DMS 273 (cell line): Measurements from ENCODE around the gene FAM171A1.
A peak's percentile ranks its signal among the peaks of the same experiment; 100 is the strongest.
"Not testable (repeated sequence)": the region's sequence is repeated elsewhere in the genome, so short reads cannot be mapped to it uniquely, and the experiment has no call there.

ENCODE experiments used
- DNase-seq: peaks from one replicate; lab custom pipeline; 2025; ENCODE audit not compliant: unreplicated experiment; lab: John Stamatoyannopoulos, UW

The FAM171A1 gene

DNA sequence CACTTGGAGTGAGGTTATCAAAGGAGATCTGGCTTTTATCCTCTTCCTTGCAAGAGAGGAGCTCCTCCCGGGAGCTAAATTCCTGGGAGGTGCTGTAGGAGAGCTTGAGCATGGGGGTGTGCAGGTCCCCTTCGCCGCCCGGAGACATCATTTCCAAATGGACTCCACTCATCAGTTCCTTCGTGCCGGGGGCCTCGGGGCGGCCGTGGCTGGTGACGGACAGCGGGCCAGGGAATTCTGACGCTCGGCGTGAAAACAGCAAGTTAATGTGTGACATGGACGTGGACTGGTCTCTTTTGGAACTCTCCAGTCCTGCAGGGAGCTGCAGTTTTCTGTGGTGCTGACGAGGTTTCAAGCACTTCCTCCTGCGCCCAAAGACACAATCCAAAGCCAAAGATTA is 156.9 kb downstream of the FAM171A1 start:
- DNase-seq = no peak

DNA sequence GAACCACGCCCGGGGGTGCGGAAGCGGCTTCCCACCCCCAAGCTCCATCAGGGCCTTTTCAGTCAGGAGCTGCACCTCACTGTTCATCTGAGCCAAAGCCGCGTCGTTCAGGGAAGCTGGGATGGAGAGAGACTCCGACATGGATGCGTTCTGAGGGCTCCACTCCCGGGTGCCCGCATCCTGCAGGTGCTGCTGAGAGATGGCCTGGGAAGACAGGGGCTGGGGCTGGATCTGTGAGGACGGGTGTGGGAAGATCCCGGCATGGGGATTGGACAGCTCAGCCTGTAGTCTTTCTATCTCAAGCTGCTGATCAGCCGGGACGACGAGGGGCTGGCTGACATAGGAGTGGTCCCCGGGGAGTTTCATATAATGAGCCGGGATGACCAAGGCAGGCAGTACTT is 157.6 kb downstream of the FAM171A1 start:
- DNase-seq = no peak

DNA sequence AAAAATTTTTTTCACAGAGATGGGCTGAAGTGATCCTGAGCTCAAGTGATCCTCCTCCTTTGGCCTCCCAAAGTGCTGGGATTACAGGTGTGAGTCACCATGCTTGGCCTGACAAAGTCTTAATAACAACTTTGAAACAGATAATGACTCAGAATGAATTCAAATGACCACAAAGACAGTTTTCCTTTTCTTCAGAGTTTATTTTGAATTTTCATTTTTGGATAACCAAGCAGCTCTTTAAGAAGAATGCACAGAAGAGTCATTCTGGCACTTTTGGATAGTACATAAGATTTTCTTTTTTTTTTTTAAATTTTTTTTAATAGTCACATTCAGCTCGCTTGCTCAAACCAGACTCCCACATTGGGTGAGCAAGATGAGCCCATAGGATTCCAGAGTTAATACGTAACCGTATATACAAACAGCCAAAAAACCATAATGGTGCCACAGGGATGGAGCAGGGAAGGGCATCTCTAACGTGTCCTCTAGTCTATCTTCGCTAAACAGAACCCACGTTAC is 159.6 kb downstream of the FAM171A1 start:
- no peak for DNase-seq

DNA sequence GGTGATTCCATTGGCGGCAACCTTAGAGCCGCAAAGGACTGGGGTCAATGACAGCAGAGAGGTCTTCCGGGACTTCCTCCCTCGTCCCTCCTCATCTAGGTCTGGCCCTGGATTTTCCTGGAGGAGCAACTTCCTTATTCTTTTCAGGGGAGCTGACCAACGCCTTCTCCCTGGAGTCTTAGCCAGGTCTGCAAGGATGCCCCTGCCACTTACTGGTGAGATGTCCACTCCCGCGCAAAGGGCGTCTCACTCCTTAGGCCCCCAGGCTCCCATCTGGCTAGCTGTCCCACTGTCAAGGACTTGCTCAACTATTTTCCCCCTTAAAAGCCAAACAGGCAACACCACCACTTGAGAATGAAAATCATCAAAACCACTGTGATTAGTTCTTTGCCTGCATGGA is 160.6 kb downstream of the FAM171A1 start:
- DNase-seq = no peak

DNA sequence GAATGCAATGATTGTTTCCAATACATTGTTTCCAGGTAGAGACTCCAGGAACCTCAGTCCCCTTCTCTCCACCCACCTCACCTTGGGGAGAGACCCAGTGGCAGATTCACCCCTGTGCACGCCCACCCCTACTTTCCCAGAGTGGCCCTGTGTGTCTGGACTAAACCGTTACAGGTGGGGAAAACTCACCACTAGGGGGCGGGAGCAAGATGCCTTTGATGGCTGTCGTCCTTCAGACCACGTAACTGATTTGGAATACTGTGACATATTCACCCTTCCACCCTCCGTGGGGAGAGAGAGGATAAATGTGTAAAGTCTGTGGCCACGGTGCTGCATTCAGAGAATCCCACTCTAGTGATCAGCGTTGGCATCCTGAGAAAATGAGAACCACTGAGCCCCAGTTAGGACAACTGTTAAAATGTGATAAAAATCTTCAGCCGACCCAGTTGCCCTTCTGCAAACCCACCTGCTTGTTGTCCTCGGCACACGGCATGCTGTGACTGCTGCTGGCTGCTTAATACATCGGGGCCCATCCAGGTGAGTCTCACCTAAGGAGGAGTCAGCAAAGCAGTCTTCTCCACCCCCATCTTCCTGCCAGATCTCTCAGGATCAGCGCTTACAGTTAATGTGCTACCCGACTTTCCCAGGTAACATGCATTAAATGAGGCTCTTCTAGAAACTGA is 161.1 kb downstream of the FAM171A1 start:
- peak; percentile 84 for DNase-seq

DNA sequence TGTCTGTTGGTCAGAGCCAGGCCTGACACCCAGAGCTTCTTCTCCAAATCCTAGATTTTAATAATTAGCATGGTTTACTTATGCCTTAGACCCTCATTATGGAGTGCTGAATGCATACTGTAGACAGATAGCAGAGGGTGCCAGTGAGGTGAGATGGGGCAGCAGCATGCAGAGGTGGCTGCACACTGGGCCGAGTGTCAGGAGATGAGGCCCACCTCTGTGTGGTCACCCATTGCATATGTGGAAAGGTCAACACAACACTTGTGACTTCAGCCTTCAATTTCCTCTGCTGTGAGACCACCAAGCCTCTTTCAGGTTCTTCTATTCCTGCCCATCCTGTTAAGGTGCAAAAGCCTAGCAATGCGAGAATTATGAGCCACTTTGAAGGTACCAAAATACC is 162.9 kb downstream of the FAM171A1 start:
- no peak for DNase-seq

DNA sequence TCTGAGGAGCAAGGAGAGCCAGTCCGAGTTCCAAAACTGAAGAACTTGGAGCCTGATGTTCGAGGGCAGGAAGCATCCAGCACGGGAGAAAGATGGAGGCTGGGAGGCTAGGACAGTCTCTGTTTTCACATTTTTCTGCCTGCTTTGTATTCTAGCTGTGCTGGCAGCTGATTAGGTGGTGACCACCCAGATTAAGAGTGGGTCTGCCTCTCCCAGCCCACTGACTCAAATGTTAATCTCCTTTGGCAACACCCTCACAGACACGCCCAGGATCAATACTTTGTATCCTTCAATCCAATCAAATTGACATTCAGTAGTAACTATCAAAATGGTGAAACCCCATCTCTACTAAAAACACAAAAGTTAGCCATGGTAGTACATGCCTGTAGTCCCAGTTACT is 163.7 kb downstream of the FAM171A1 start:
- DNase-seq = not testable (repeated sequence)

DNA sequence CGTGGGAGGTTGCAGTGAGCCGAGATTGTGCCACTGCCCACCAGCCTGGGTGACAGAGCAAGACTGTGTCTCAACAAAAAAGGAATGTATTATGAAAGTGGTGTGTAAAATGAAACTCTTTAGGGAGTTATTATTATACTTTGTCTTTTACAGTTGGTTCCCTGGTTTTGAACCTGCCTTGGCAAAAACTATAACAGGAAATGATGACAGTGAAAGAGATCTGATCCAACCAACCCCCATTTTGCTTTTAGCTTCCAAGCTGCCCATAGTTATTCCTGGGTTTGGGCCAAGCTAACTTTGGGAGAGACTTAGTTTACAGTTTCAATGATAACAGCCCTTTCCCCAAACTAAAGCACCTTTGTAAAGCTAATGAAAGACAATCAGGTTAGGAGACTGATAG is 168.4 kb downstream of the FAM171A1 start:
- no peak for DNase-seq

DNA sequence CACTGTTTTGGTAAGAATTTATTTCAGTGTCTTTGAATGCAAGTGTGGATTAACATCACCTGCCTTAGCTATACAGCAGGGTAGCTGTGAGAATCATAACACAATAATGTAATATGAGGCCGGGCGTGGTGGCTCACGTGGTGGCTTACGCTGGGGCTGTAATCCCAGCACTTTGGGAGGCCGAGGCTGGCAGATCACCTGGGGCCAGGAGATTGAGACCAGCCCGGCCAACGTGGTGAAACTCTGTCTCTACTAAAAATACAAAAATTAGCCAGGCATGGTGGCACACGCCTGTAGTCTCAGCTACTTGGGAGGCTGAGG is 168.8 kb downstream of the FAM171A1 start:
- not testable (repeated sequence) for DNase-seq

DNA sequence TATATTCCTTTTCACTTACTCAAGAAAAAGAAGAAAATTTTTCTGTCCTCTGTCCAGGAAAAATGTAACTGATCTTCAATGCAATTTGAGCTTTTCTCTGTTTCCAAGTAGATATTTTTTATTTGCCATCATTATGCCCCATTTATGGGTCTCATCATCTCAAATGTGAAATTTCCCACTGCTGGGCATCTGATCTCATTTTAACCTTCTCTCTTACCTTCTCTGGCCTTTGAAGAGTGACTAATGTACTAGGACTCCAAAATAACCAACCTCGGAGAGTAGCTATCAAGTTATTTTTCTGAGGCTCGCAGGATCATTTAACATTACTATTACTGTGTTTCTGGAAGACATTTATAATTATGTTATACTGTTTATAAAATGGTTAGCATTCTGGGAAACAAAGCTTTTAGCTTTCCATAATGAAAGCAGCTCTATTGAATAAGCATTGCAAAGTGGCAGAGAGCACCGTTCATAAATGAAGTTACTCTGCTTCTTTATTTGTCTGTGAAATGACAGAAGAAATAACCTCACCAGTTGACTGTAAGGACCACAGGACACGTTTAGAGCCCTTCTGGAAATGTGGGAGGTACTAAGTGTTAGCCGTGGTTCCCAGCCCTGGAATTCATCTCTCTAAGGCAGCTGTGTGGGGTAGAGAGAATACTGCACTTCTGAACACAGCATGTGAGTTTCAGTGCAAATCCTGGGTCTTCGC is 169.3 kb downstream of the FAM171A1 start:
- DNase-seq = no peak

DNA sequence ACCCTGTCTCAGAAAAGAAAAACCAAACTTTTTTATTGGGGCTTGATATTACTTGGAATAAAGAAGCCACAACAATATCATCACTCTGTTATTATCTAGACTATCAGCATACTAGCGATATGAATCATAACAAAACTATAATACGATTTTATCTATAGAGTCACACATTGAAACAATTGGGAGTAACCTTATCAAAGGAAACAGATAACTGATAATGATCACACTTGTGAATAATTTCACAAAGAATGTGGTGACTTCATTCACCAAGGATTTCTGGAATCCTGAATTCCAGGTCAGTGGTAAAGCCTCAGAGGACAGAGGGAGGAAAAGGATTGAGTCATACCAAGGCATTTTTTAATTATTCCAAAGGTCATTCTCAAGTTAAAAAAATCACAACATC is 170.5 kb downstream of the FAM171A1 start:
- DNase-seq = no peak

DNA sequence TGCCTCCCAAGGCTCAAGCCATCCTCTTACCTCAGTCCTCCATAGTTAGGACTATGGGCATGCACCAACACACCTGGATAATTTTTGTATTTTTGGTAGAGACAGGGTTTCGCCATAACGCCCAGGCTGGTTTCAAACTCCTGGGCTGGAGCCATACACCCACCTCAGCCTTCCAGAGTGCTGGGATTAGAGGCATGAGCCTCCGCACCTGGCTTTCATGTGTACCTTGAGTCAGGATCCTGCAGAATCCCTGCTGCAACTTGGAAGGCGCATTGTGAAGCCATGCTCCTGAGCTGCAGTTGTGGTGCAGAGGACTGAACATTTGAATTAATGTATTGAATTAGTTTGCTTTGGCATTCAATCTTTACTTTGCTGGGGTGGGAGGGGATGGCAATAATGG is 173.2 kb downstream of the FAM171A1 start:
- DNase-seq = no peak

DNA sequence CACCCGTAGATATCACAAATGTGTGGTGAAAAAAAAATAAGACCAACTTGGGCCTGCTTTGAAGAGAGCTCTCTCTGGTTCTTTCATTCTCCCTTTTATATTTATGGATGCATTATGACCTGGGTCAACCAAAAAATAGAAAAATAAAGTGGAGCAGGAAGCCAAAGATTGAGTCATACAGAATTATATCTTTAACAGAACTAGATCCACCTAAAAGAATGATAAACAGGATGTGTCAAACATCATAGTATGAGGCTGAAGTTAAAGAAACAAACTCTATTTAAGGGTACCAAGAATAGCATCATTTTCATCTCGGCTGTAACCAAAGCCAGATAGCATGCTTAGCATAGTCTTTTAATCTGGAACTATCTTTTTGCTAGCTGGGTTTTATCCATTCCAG is 173.8 kb downstream of the FAM171A1 start:
- DNase-seq = no peak

DNA sequence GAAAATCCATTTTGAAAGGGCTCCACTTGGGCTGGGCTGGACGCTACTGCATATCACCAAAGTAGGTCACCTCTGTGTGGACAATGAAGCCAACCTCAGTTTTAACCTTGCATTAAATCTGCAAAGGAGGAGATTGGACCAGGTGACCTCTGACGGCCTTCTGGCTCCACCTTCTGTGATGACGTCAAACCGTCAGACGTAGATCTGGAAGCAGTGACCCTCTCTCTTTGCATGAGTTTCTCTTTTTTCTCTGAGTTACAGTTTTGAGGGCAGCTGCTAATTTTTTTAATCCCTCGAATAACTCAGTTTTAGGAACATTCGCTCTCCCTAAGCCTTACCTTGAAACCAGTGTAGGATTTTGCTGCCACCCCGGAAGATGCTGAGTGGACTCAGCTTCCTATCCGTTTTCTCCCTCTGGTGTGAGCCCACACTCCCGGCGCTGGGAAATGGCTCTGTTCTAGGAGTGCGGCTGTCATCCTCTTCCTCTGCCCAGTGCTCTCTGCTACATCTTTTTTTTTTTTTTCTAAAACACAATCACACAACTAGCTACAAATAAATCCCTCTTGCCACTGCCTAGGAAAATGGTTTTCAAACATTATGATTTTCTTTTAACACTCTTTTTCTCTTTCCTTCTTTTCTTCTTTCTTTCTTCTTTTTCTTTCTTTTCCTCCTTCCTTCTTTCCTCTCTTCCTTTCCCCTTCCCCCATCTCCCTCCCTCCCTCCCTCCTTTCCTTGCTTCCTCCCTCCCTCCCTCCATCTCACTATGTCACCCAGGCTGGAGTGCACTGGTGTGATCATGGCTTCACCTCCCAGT is 174.9 kb downstream of the FAM171A1 start:
- no peak for DNase-seq

DNA sequence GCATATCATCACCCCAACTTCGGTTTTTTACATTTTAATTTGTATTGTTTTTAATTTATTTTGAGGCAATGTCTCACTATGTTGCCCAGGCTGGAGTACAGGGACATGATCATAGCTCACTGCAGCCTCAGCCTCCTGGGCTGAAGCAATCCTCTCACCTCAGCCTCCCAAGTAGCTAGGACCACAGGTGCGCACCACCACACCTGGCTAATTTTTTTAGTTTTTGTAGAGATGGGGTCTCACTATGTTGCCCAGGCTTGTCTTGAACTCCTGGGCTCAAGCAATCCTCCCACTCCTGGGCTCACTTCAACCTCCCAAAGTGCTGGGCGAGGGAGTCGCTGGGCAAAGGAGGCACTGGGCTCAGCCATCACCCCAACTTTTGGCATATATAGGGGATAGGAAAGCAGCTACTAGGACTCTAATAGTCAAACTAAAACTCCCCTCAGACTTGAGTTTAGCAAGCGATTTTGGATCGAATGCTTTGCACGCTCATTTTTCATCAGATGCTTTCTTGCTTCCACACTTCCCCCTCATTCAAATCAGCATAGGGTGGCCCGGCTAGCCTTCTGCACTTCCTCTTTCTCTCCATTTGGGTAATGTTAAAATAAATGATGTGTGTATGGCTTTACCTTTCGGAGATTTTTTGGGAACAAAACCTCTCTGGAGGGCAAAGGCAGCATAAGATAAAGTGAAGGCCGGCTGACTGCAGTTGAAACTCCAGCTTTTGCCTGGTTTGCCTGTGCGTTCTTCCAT is 181.8 kb downstream of the FAM171A1 start:
- no peak for DNase-seq

DNA sequence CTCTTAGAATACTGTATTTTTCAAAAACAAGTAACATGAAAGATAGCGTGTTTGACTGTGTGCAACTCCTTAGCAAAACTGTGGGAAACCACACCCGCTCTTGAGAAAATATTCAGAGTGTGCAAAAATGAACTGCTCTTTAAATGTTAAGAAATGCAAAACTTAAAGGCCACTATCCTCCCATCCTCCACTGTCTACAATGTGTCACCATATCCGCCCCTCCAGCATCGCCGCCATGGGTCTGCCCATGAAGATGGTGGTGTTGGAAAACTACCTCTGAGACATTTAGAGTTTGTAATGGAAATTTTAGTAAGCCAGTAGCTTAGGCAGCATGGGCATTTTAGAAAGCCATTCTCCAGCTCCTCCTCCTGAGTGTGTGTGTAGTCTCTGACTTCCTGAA is 182.5 kb downstream of the FAM171A1 start:
- no peak for DNase-seq

DNA sequence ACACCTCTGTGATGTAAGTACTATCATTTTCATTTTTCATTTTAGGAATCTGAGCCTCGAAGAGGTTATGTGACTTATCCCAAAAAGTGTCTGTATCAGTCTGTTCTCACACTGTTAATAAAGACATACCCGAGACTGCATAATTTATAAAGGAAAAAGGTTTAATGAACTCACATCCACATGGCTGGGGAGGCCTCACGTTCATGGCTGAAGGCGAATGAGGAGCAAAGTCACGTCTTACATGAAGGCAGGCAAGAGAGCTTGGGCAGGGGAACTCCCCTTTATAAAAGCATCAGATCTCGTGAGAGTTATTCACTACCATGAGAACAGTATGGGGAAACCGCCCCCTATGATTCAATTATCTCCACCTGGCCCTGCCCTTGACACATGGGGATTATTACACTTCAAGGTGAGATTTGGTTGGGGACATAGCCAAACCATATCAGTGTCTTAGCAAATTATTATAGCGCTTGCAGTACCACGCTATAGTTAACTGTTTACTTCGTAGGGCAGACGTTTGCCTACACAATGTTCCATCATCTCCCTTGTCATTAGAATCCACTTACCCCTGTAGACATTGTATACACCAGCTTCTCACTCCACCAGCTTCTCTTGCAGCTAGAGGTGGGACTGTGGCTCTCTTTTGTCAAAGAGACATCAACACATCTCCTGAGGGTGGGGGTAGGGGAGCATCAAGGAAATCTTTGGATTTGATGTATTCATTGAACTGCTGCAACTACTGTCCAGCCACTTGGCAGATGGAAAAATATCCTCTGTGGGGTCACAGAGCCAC is 187.2 kb downstream of the FAM171A1 start:
- no peak for DNase-seq

DNA sequence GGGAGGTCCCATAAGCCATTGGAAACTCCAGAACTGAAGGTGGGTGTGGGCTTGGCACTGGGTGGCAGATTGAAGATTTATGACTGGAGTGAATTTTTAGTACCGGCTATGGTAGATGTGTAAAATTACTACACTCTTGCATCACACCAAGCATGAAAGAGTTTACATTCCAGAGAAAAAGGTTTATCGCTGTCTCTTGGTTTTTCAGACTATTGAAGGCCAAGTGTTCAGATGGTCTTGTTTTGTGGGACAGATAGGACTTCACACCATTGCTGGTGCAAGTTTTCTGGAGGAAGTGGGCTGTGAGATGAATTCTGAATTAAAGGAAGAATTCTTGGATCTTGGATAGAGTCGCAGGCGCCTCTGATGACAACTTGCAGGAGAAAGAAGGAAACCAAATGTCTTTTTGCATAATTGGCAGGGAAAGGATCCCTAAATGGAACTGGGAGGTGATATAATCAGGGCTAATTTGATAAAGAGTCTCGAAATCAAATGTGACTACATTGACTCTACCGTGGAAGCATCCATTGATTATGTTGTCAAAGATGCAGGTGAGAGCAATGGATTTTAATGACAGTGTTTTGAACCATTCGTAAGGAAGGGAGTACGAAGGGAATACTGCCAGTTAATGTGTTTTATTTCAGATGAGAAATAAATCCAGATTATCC is 188.4 kb downstream of the FAM171A1 start:
- no peak for DNase-seq

DNA sequence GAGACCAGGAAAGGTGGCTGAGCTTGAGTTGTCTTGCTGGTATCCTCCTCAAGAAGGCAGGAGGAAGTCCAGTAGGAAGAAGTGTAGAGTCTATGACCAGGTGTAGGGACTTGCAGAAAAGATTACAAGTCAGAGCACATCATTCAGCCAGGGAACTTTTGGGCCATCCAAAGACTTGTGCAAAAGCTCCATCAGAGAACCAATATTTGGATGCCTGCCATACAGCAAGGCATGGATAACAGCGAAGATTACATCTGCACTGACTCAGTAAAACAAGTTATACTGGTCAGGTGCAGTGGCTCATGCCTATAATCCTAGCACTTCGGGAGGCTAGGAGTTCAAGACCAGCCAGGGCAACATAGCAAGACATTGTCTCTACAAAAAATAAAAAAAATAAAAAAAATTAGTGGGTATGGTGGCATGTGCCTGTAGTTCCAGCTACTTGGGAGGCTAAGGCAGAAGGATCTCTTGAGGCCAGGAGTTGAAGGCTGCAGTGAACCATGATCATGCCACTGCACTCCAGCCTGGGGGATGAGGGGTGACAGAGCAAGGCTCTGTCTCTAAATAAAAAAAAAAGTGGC is 189.4 kb downstream of the FAM171A1 start:
- no peak for DNase-seq

DNA sequence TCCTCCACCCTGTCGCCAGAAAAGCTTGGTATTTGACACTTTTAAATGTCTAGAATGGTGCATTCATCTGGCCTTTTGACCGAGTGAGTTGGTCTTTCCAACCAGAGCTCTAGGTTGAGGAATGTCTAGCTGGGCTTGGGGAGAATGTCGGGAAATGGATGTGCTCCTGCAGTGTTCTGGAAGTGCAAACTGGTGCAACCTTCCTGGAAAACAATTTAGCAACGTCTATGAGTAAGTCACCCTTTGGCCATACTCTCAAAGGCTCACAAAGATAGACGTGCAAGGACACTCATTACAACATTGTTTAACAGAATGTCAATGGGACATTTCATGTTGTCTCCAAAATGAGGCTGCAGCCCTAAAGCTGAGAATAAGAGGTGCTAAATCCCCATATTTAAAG is 190.4 kb downstream of the FAM171A1 start:
- no peak for DNase-seq
